OCI-LY7 (cell line): ENCODE data around the gene PRRG3. TPM values are rescaled to one million over a fixed set of nuclear protein-coding genes. Genes with fewer than 3 reads are reported as not detected.

Experiments
- BruUV-seq: library from RNA; stranded (reverse); fragments of 400-500 nt; replicated peaks from 2 replicates; lab custom pipeline; 2021; lab: Mats Ljungman, UMichigan
- CTCF ChIA-PET: fragments of 300-600 bp; sonication (Branson Sonifier 250); formaldehyde crosslinking; loops from one replicate; lab custom pipeline; 2022; ENCODE audit warnings: antibody characterized with exemption; ENCODE audit not compliant: unreplicated experiment; lab: Charles Lee
- POLR2A ChIA-PET: fragments of 300-600 bp; sonication (Branson Sonifier 250); formaldehyde crosslinking; loops from one replicate; lab custom pipeline; 2022; ENCODE audit warnings: antibody characterized with exemption; lab: Charles Lee
- DNase-seq: peaks from one replicate; pipeline ENCODE4 v3.0.0-alpha.2; 2015; ENCODE audit warnings: low spot score
- H2AFZ ChIP-seq: fragments of 200-600 bp; sonication (generic), shearing (Covaris generic); 2 replicates; pipeline ENCODE4 v1.6.1; 2014; ENCODE audit warnings: mild to moderate bottlenecking, antibody characterized with exemption, low read length, moderate library complexity
- H3K27ac ChIP-seq: fragments of 200-600 bp; sonication (generic); 2 replicates; pipeline ENCODE4 v1.5.1; 2014; ENCODE audit warnings: mixed run types, low read depth, mild to moderate bottlenecking, moderate library complexity, low read length, inconsistent platforms; ENCODE audit not compliant: poor library complexity, severe bottlenecking
- H3K36me3 ChIP-seq: fragments of 200-600 bp; sonication (generic); 2 replicates; pipeline ENCODE4 v1.6.1; 2014; ENCODE audit warnings: mild to moderate bottlenecking, antibody characterized with exemption, low read length, moderate library complexity, mixed read lengths; ENCODE audit not compliant: insufficient read depth
- H3K4me1 ChIP-seq: fragments of 200-600 bp; sonication (generic); 2 replicates; pipeline ENCODE4 v1.5.1; 2014; ENCODE audit warnings: mild to moderate bottlenecking, low read length; ENCODE audit not compliant: insufficient read depth, poor library complexity, severe bottlenecking
- H3K4me2 ChIP-seq: fragments of 200-600 bp; sonication (generic); 2 replicates; pipeline ENCODE4 v1.6.1; 2014; ENCODE audit warnings: mild to moderate bottlenecking, low read length
- H3K4me3 ChIP-seq: fragments of 200-600 bp; sonication (generic); 2 replicates; pipeline ENCODE4 v1.5.1; 2014; ENCODE audit warnings: mild to moderate bottlenecking, low read depth, low read length; ENCODE audit not compliant: poor library complexity, severe bottlenecking
- H3K79me2 ChIP-seq: fragments of 200-600 bp; sonication (generic); 2 replicates; pipeline ENCODE4 v1.6.1; 2016; ENCODE audit warnings: low read depth, mild to moderate bottlenecking, low read length, moderate library complexity, mixed read lengths; ENCODE audit not compliant: insufficient read depth
- H3K9me2 ChIP-seq: fragments of 200-600 bp; sonication (generic); 2 replicates; pipeline ENCODE4 v1.6.1; 2016; ENCODE audit warnings: mild to moderate bottlenecking, low read length, mixed read lengths; ENCODE audit not compliant: insufficient read depth
- H3K9me3 ChIP-seq: fragments of 200-600 bp; sonication (generic); 2 replicates; pipeline ENCODE4 v1.6.1; 2014; ENCODE audit warnings: mild to moderate bottlenecking, mixed run types, low read length, mixed read lengths
- H4K20me1 ChIP-seq: fragments of 200-600 bp; sonication (generic); 2 replicates; pipeline ENCODE4 v1.6.1; 2014; ENCODE audit warnings: mild to moderate bottlenecking, antibody characterized with exemption, low read length, moderate library complexity, mixed read lengths; ENCODE audit not compliant: insufficient read depth
- CTCF ChIP-seq: fragments of 200-600 bp; sonication (generic); conservative IDR thresholded peaks from 2 replicates; pipeline ENCODE4 v1.5.1; 2014; ENCODE audit warnings: mild to moderate bottlenecking, antibody characterized with exemption, low read length, moderate library complexity, mixed read lengths
- EZH2phosphoT487 ChIP-seq: fragments of 200-600 bp; sonication (generic); IDR thresholded peaks from 2 replicates; pipeline ENCODE4 v1.6.1; 2018; ENCODE audit warnings: low read depth, borderline replicate concordance, mild to moderate bottlenecking, mixed run types, antibody characterized with exemption, low read length, moderate library complexity, mixed read lengths
- intact Hi-C: fragments of 100-400 bp; cut with micrococcal nuclease; formaldehyde crosslinking; loops from one replicate; pipeline ENCODE4 v1.10.0; 2022; ENCODE audit not compliant: unreplicated experiment
- total RNA-seq, 2 experiments: library from RNA; depleted of rRNA in 1 of 2; stranded (reverse); fragments of >200 nt in 1 of 2; shearing (Covaris generic) in 1 of 2; gene quantifications; 2 replicates each; pipeline ENCODE4 v1.2.3, GENCODE V29; 2014 to 2022

Gene PRRG3
- total RNA-seq, 2 experiments from 2014 or later = not detected

GRCh38 chrX:151702026-151702714 is 6.9 kb downstream of the PRRG3 start:
- Histone ChIP-seq H3K27ac (no peak overlapping the region), H3K4me2 (no peak overlapping the region), H3K79me2 (no peaks in the 10 kb centered on the region), H3K36me3 (no peaks in the 10 kb centered on the region), H2AFZ (no peak overlapping the region), H4K20me1 (no peaks in the 10 kb centered on the region), H3K4me3 (no peak overlapping the region), H3K9me3 (no peaks in the 10 kb centered on the region), H3K4me1 (no peaks in the 10 kb centered on the region), H3K9me2 (no peaks in the 10 kb centered on the region)
- BruUV-seq = no TSS peak
- ChIA-PET CTCF (no interaction called here), POLR2A (no interaction called here)
- intact Hi-C loops = no loop called here
- no peak for TF ChIP-seq CTCF
- TF ChIP-seq EZH2phosphoT487 = no peak
- no peak for DNase-seq

- Histone ChIP-seq H2AFZ (no peak overlapping the region), H3K4me2 (no peak overlapping the region), H3K36me3 (no peaks in the 10 kb centered on the region), H3K9me2 (no peaks in the 10 kb centered on the region), H3K4me3 (no peak overlapping the region), H3K27ac (no peak overlapping the region), H3K4me1 (no peaks in the 10 kb centered on the region), H3K9me3 (no peaks in the 10 kb centered on the region), H3K79me2 (no peaks in the 10 kb centered on the region), H4K20me1 (no peaks in the 10 kb centered on the region)
- intact Hi-C loops = no loop called here
- no peak for DNase-seq
- no TSS peak for BruUV-seq
- CTCF ChIA-PET = no interaction called here
- TF ChIP-seq CTCF (no peak), EZH2phosphoT487 (no peak)
- POLR2A ChIA-PET = no interaction called here
These were observed 7.6 kb downstream of the PRRG3 start for GRCh38 chrX:151702741-151703340.

GRCh38 chrX:151703487-151703886 is 8.2 kb downstream of the PRRG3 start:
- H3K27ac ChIP-seq = no peak overlapping the region
- H3K9me3 ChIP-seq = no peaks in the 10 kb centered on the region
- CTCF ChIA-PET = no interaction called here

More at GRCh38 chrX:151703487-151703886, 8.2 kb downstream of the PRRG3 start:
- DNase-seq = no peak
- no peak overlapping the region for H3K4me2 ChIP-seq
- H3K36me3 ChIP-seq = no peaks in the 10 kb centered on the region
- POLR2A ChIA-PET = no interaction called here
- H3K79me2 ChIP-seq = no peaks in the 10 kb centered on the region
- TF ChIP-seq EZH2phosphoT487 (no peak), CTCF (no peak)
- intact Hi-C loops = no loop called here
- no peak overlapping the region for H3K4me3 ChIP-seq
- H3K9me2 ChIP-seq = no peaks in the 10 kb centered on the region
- H3K4me1 ChIP-seq = no peaks in the 10 kb centered on the region
- BruUV-seq = no TSS peak
- H4K20me1 ChIP-seq = no peaks in the 10 kb centered on the region
- H2AFZ ChIP-seq = no peak overlapping the region
